ENCODE data around the gene ARHGAP8.

Gene ARHGAP8

GRCh38 chr22:44882226-44882905 lies 130.0 kb downstream of the ARHGAP8 start:
- H3K9ac ChIP-seq (ENCODE audit: low read length): no peak overlapping the region
- no peak overlapping the region for H3K56ac ChIP-seq (ENCODE audit: low read length)
- H2BK120ac ChIP-seq (ENCODE audit: low read depth, low read length): no peak overlapping the region
- no peak overlapping the region for H2BK5ac ChIP-seq (ENCODE audit: low read length)
- no peak overlapping the region for H2BK15ac ChIP-seq (replicated peaks; ENCODE audit: low read depth)
- no peak overlapping the region for H3K4me2 ChIP-seq (ENCODE audit: low read length)
- no peak overlapping the region for H3K4ac ChIP-seq (ENCODE audit: low read depth, low read length)
- no peak overlapping the region for H3K18ac ChIP-seq (ENCODE audit: low read length)
- no peak overlapping the region for H4K5ac ChIP-seq (ENCODE audit: low read length)
- no CpG with 5 or more reads among the region's 26 CpGs for WGBS (ENCODE audit: extremely low coverage, insufficient coverage, low lambda C conversion rate)
- H3K79me1 ChIP-seq (ENCODE audit: low read length): no peaks in the 10 kb centered on the region
- no peak overlapping the region for H2AK5ac ChIP-seq (ENCODE audit: low read length)
- no peak overlapping the region for H3K27ac ChIP-seq (ENCODE audit: low read depth, low read length)
- no peaks in the 10 kb centered on the region for H3K79me2 ChIP-seq (ENCODE audit: control insufficient read depth, insufficient read depth, low read length)
- no peaks in the 10 kb centered on the region for H3K27me3 ChIP-seq (ENCODE audit: insufficient read depth, low read length, poor library complexity)
- H3K23ac ChIP-seq (ENCODE audit: low read length): no peak overlapping the region
- H3K4me1 ChIP-seq (ENCODE audit: control insufficient read depth, low read depth, low read length): no peaks in the 10 kb centered on the region
- no peak overlapping the region for H3K4me3 ChIP-seq (ENCODE audit: low read length)
- H3K36me3 ChIP-seq (ENCODE audit: control insufficient read depth, insufficient read depth, low read length): peaks cover 2% of the 10 kb centered on the region
- H4K8ac ChIP-seq (ENCODE audit: low read depth, low read length): no peak overlapping the region
- DNase-seq: no peak

DNA sequence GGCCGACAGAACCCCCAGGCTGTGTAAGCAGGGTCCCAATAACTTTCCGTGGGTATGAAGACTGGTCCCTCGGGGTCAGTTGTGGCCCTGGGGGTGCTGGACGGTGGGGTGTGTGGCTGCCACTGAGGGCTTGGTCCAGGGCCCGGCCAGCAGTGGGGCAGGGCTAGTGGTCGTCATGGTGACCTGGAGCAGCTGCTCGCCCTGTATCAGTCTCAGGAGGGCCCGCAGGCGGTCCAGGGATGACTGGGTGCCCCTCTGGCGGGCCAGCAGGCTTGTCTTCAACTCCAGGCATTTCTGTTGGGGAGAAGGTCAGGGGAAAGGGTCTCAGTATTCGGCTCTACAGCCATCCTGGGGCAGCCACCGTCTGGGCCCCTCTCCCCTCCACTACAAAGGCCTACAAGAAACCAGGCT lies 130.6 kb downstream of the ARHGAP8 start:
- no peaks in the 10 kb centered on the region for H3K4me1 ChIP-seq (ENCODE audit: control insufficient read depth, low read depth, low read length)
- H3K36me3 ChIP-seq (ENCODE audit: control insufficient read depth, insufficient read depth, low read length): peaks cover 2% of the 10 kb centered on the region
- no peak overlapping the region for H4K5ac ChIP-seq (ENCODE audit: low read length)
- H2BK5ac ChIP-seq (ENCODE audit: low read length): no peak overlapping the region
- no peak overlapping the region for H3K9ac ChIP-seq (ENCODE audit: low read length)
- H3K4ac ChIP-seq (ENCODE audit: low read depth, low read length): no peak overlapping the region
- H3K27ac ChIP-seq (ENCODE audit: low read depth, low read length): no peak overlapping the region
- H2BK15ac ChIP-seq (replicated peaks; ENCODE audit: low read depth): no peak overlapping the region
- H3K56ac ChIP-seq (ENCODE audit: low read length): no peak overlapping the region
- no peak overlapping the region for H2AK5ac ChIP-seq (ENCODE audit: low read length)
- no peaks in the 10 kb centered on the region for H3K79me1 ChIP-seq (ENCODE audit: low read length)
- H3K18ac ChIP-seq (ENCODE audit: low read length): no peak overlapping the region
- H3K4me3 ChIP-seq (ENCODE audit: low read length): no peak overlapping the region
- H2BK120ac ChIP-seq (ENCODE audit: low read depth, low read length): no peak overlapping the region
- H3K23ac ChIP-seq (ENCODE audit: low read length): no peak overlapping the region
- H3K27me3 ChIP-seq (ENCODE audit: insufficient read depth, low read length, poor library complexity): no peaks in the 10 kb centered on the region
- whole genome bisulfite sequencing (ENCODE audit: extremely low coverage, insufficient coverage, low lambda C conversion rate): no CpG with 5 or more reads among the region's 12 CpGs
- no peak overlapping the region for H3K4me2 ChIP-seq (ENCODE audit: low read length)
- H3K79me2 ChIP-seq (ENCODE audit: control insufficient read depth, insufficient read depth, low read length): no peaks in the 10 kb centered on the region
- DNase-seq: no peak
- no peak overlapping the region for H4K8ac ChIP-seq (ENCODE audit: low read depth, low read length)

DNA sequence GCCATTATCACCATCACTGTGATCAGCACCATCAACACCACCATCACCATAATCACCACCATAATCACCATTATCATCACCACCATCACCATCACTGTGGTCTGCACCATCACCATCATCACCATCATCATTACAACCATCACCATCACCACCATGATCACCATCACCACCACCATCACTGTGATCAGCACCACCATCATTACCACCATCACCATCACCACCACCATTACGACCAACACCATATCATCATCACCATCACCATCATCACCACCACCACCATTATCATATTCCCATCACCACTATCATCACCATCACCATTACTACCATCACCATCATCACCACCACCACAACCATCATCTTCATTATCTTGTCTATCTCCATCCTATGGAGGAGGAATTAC lies 132.2 kb downstream of the ARHGAP8 start:
- Histone ChIP-seq H3K9ac (ENCODE audit: low read length) (no peak overlapping the region), H3K27ac (ENCODE audit: low read depth, low read length) (no peak overlapping the region), H4K8ac (ENCODE audit: low read depth, low read length) (no peak overlapping the region), H2BK15ac (replicated peaks; ENCODE audit: low read depth) (no peak overlapping the region), H3K79me2 (ENCODE audit: control insufficient read depth, insufficient read depth, low read length) (no peaks in the 10 kb centered on the region), H3K18ac (ENCODE audit: low read length) (no peak overlapping the region), H2BK5ac (ENCODE audit: low read length) (no peak overlapping the region), H3K79me1 (ENCODE audit: low read length) (no peaks in the 10 kb centered on the region), H3K4me2 (ENCODE audit: low read length) (no peak overlapping the region), H3K23ac (ENCODE audit: low read length) (no peak overlapping the region), H2AK5ac (ENCODE audit: low read length) (no peak overlapping the region), H2BK120ac (ENCODE audit: low read depth, low read length) (no peak overlapping the region), H3K36me3 (ENCODE audit: control insufficient read depth, insufficient read depth, low read length) (peaks cover 2% of the 10 kb centered on the region), H3K4me1 (ENCODE audit: control insufficient read depth, low read depth, low read length) (no peaks in the 10 kb centered on the region), H3K4ac (ENCODE audit: low read depth, low read length) (no peak overlapping the region), H3K4me3 (ENCODE audit: low read length) (no peak overlapping the region), H4K5ac (ENCODE audit: low read length) (no peak overlapping the region), H3K56ac (ENCODE audit: low read length) (no peak overlapping the region), H3K27me3 (ENCODE audit: insufficient read depth, low read length, poor library complexity) (no peaks in the 10 kb centered on the region)
- WGBS (ENCODE audit: extremely low coverage, insufficient coverage, low lambda C conversion rate): no CpG with 5 or more reads among the region's 1 CpG
- DNase-seq: no peak

DNA sequence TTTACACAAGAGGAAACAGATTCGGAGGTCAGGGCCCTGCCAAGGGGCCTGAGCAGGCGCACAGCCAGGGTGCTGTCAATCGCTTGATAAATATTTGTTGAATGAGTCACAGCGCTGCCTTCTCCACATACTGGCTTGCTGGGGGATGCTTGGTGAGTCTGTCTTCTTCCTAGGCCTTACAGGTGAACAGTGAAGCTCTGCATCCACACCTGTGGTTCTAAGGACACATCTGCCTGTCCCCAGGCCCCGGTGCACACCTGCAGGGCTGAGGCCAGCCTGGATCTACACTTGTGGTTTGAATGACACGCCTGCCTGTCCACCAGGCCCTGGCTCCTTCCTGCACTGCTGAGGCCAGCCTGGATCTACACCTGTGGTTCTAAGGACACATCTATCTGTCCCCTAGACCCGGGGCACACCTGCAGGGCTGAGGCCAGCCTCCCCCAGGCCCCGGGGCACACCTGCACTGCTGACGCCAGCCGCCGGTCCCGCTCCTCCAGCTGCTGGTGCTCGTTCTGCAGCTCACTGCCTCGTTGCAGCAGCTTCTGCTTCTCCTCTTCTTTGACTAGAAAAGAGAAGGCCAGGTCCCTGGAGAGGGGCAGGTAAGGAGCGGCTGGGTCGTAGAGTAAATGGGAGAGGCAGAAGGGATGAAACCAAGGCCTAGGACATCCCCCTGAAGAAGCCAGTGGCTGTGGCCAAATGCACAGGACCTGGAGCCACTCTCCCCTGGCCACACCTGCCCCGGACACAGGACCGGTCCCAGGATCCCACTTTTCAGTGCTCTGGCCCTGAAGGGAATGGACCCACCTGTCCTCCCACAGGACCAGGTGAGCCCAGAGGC lies 132.8 kb downstream of the ARHGAP8 start:
- Histone ChIP-seq H3K4me1 (ENCODE audit: control insufficient read depth, low read depth, low read length) (no peaks in the 10 kb centered on the region), H4K5ac (ENCODE audit: low read length) (no peak overlapping the region), H3K23ac (ENCODE audit: low read length) (no peak overlapping the region), H3K56ac (ENCODE audit: low read length) (no peak overlapping the region), H2BK15ac (replicated peaks; ENCODE audit: low read depth) (no peak overlapping the region), H2BK5ac (ENCODE audit: low read length) (no peak overlapping the region), H3K36me3 (ENCODE audit: control insufficient read depth, insufficient read depth, low read length) (peaks cover 2% of the 10 kb centered on the region), H3K27ac (ENCODE audit: low read depth, low read length) (no peak overlapping the region), H3K4me2 (ENCODE audit: low read length) (no peak overlapping the region), H2BK120ac (ENCODE audit: low read depth, low read length) (no peak overlapping the region), H4K8ac (ENCODE audit: low read depth, low read length) (no peak overlapping the region), H3K27me3 (ENCODE audit: insufficient read depth, low read length, poor library complexity) (no peaks in the 10 kb centered on the region), H3K4ac (ENCODE audit: low read depth, low read length) (no peak overlapping the region), H3K79me2 (ENCODE audit: control insufficient read depth, insufficient read depth, low read length) (no peaks in the 10 kb centered on the region), H2AK5ac (ENCODE audit: low read length) (no peak overlapping the region), H3K18ac (ENCODE audit: low read length) (no peak overlapping the region), H3K4me3 (ENCODE audit: low read length) (no peak overlapping the region), H3K9ac (ENCODE audit: low read length) (no peak overlapping the region), H3K79me1 (ENCODE audit: low read length) (no peaks in the 10 kb centered on the region)
- DNase-seq: peak; percentile 51
- WGBS (ENCODE audit: extremely low coverage, insufficient coverage, low lambda C conversion rate): no CpG with 5 or more reads among the region's 18 CpGs

GRCh38 chr22:44885806-44886360 lies 133.5 kb downstream of the ARHGAP8 start:
- Histone ChIP-seq H3K23ac (ENCODE audit: low read length) (no peak overlapping the region), H3K4me3 (ENCODE audit: low read length) (no peak overlapping the region), H3K9ac (ENCODE audit: low read length) (no peak overlapping the region), H3K36me3 (ENCODE audit: control insufficient read depth, insufficient read depth, low read length) (peaks cover 2% of the 10 kb centered on the region), H4K5ac (ENCODE audit: low read length) (no peak overlapping the region), H2BK5ac (ENCODE audit: low read length) (no peak overlapping the region), H2AK5ac (ENCODE audit: low read length) (no peak overlapping the region), H3K27me3 (ENCODE audit: insufficient read depth, low read length, poor library complexity) (no peaks in the 10 kb centered on the region), H3K79me2 (ENCODE audit: control insufficient read depth, insufficient read depth, low read length) (no peaks in the 10 kb centered on the region), H3K56ac (ENCODE audit: low read length) (no peak overlapping the region), H2BK120ac (ENCODE audit: low read depth, low read length) (no peak overlapping the region), H3K4me1 (ENCODE audit: control insufficient read depth, low read depth, low read length) (no peaks in the 10 kb centered on the region), H3K18ac (ENCODE audit: low read length) (no peak overlapping the region), H3K27ac (ENCODE audit: low read depth, low read length) (no peak overlapping the region), H3K4ac (ENCODE audit: low read depth, low read length) (no peak overlapping the region), H4K8ac (ENCODE audit: low read depth, low read length) (no peak overlapping the region), H3K4me2 (ENCODE audit: low read length) (no peak overlapping the region), H3K79me1 (ENCODE audit: low read length) (no peaks in the 10 kb centered on the region), H2BK15ac (replicated peaks; ENCODE audit: low read depth) (no peak overlapping the region)
- no CpG with 5 or more reads among the region's 14 CpGs for WGBS (ENCODE audit: extremely low coverage, insufficient coverage, low lambda C conversion rate)
- no peak for DNase-seq

Measured in mesendoderm (in vitro differentiated cells).